K562 (cell line): ENCODE results near the gene CGNL1. TPM values are rescaled to one million over a fixed set of nuclear protein-coding genes. Genes with fewer than 3 reads are reported as not detected.

Source experiments
- CBFA2T2 ChIP-seq: fragments of 450-650 bp; conservative IDR thresholded peaks from 2 replicates; pipeline ENCODE4 v1.6.1; 2017; ENCODE audit warnings: mild to moderate bottlenecking
- CC2D1A ChIP-seq: fragments of 450-650 bp; IDR thresholded peaks from 2 replicates; pipeline ENCODE4 v1.6.1; 2017; ENCODE audit warnings: mild to moderate bottlenecking
- CREM ChIP-seq: IDR thresholded peaks from 2 replicates; pipeline ENCODE4 v1.6.1; 2014; ENCODE audit warnings: antibody characterized with exemption, low read depth
- HNRNPH1 ChIP-seq: fragments of 200-400 bp; formaldehyde crosslinking; optimal IDR thresholded peaks from 2 replicates; pipeline ENCODE3; 2017; ENCODE audit warnings: low read depth, mild to moderate bottlenecking, low read length, moderate library complexity
- MEIS2 ChIP-seq: fragments of 450-650 bp; IDR thresholded peaks from 2 replicates; pipeline ENCODE4 v1.6.1; 2014; ENCODE audit warnings: mild to moderate bottlenecking; ENCODE audit not compliant: partially characterized antibody
- NRF1 ChIP-seq, 2 experiments: fragments of 450-650 bp; IDR thresholded peaks in 1 of 2; conservative IDR thresholded peaks in 1 of 2; 2 replicates each; pipeline ENCODE4 v1.6.1; 2014; ENCODE audit warnings: mild to moderate bottlenecking in 2 of 2
- TCFL5 ChIP-seq: fragments of 250-450 bp; sonication (Bioruptor Pico); conservative IDR thresholded peaks from 2 replicates; pipeline ENCODE4 v1.6.1; 2021; ENCODE audit warnings: mild to moderate bottlenecking, moderate library complexity, matching md5 sums
- ZNF444 ChIP-seq: fragments of 250-450 bp; sonication (Bioruptor Pico); IDR thresholded peaks from 2 replicates; pipeline ENCODE4 v1.4.0; 2020; ENCODE audit warnings: mild to moderate bottlenecking, moderate library complexity
- ZNF584 ChIP-seq: fragments of 200-800 bp; sonication (Bioruptor generic); IDR thresholded peaks from 2 replicates; pipeline ENCODE4 v1.6.1; 2016; ENCODE audit warnings: low read depth, mild to moderate bottlenecking, missing genetic modification characterization, missing compliant biosample characterization
- polyA plus RNA-seq, 8 experiments: library from polyadenylated mRNA; depleted of rRNA in 4 of 8; stranded (reverse) in 5 of 8; unstranded in 3 of 8; fragments of >200 nt; fragmentation: Nextera tagmentation in 2 of 8; fragmentation: Illumina TruSeq in 1 of 8; extraction: Ambion mirVana in 2 of 8; extraction: Trizol in 1 of 8; gene quantifications; 2 replicates each; pipeline versions ENCODE4 v1.2.1 to v1.2.3, GENCODE V29; 2011 to 2014; ENCODE audit warnings: inconsistent platforms in 1 of 8, missing spikeins in 1 of 8
- total RNA-seq, 7 experiments: library from RNA; depleted of rRNA in 6 of 7; stranded (reverse); fragments of >200 nt in 6 of 7; fragmentation: Illumina TruSeq in 2 of 7; extraction: Trizol in 2 of 7; gene quantifications; 2 replicates each; pipeline versions ENCODE4 v1.2.1 to v1.2.3, GENCODE V29; 2011 to 2021; ENCODE audit warnings: low replicate concordance in 1 of 7
- TF ChIP-seq, protein P1 (sequence below): IDR thresholded peaks from 2 replicates; pipeline ENCODE4 v1.6.1; 2012; ENCODE audit warnings: low read depth, low read length, improper control_type of control experiment, borderline replicate concordance

Gene CGNL1
- total and polyA plus RNA-seq, 9 of the 15 experiments (the other 6 are each of a cell fraction or from before 2014, with no cell fraction given): 0.01 to 0.07 TPM; not detected in 7

GRCh38 chr15:57328479-57328878 is 47.8 kb upstream of the CGNL1 start (continued):
- no peak for TF ChIP-seq TCFL5 (CRISPR knock-in tag)
- TF ChIP-seq CC2D1A: no peak
- TF ChIP-seq, protein P1, sequence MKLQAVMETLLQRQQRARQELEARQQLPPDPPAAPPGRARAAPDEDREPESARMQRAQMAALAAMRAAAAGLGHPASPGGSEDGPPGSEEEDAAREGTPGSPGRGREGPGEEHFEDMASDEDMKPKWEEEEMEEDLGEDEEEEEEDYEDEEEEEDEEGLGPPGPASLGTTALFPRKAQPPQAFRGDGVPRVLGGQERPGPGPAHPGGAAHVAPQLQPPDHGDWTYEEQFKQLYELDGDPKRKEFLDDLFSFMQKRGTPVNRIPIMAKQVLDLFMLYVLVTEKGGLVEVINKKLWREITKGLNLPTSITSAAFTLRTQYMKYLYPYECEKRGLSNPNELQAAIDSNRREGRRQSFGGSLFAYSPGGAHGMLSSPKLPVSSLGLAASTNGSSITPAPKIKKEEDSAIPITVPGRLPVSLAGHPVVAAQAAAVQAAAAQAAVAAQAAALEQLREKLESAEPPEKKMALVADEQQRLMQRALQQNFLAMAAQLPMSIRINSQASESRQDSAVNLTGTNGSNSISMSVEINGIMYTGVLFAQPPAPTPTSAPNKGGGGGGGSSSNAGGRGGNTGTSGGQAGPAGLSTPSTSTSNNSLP: peak; percentile 52; the same call in 1 of the 2 replicates
- peak; percentile 80 for TF ChIP-seq CREM
- TF ChIP-seq ZNF584 (CRISPR knock-in tag): 0 out of 2 replicates have a peak, but pooled peaks have one; percentile 11
- peak; percentile 80 for TF ChIP-seq MEIS2
- TF ChIP-seq ZNF444 (CRISPR knock-in tag): no peak
- TF ChIP-seq NRF1 (conservative IDR thresholded peaks at IDR 0.05 in 1 of 2, IDR thresholded peaks at IDR 0.05 in 1 of 2): peak in 1 of 2 experiments; percentile 48; a peak in 3 of 4 replicates
- TF ChIP-seq HNRNPH1: no peak
- 0 out of 2 replicates have a peak, but pooled peaks have one; percentile 25 for TF ChIP-seq CBFA2T2
